IMR-90 (cell line): ENCODE measurements around the gene TPP1.

Experiments
- CHD1 ChIP-seq: IDR thresholded peaks from 2 replicates; pipeline ENCODE4 v1.6.1; 2012; ENCODE audit warnings: low read depth, low read length, improper control_type of control experiment
- CTCF ChIP-seq: conservative IDR thresholded peaks from 2 replicates; pipeline ENCODE4 v1.5.1; 2012; ENCODE audit warnings: mild to moderate bottlenecking, low read depth, low read length, improper control_type of control experiment
- ELK1 ChIP-seq: fragments of 150-350 bp; IDR thresholded peaks from 2 replicates; pipeline ENCODE4 v1.6.1; 2016; ENCODE audit warnings: low read depth, mild to moderate bottlenecking, low read length, moderate library complexity, borderline replicate concordance
- FOS ChIP-seq: fragments of 150-350 bp; IDR thresholded peaks from 2 replicates; pipeline ENCODE4 v1.6.1; 2016; ENCODE audit warnings: low read depth, low read length
- MAZ ChIP-seq: IDR thresholded peaks from 2 replicates; pipeline ENCODE4 v1.6.1; 2012; ENCODE audit warnings: low read depth, mild to moderate bottlenecking, low read length, improper control_type of control experiment, moderate library complexity, borderline replicate concordance
- NFE2L2 ChIP-seq: fragments of 150-350 bp; IDR thresholded peaks from 2 replicates; pipeline ENCODE4 v1.6.1; 2016; ENCODE audit warnings: low read depth, mild to moderate bottlenecking, low read length
- POLR2A ChIP-seq: IDR thresholded peaks from 2 replicates; pipeline ENCODE4 v1.6.1; 2012; ENCODE audit warnings: mild to moderate bottlenecking, low read depth, low read length
- RAD21 ChIP-seq: IDR thresholded peaks from 2 replicates; pipeline ENCODE4 v1.6.1; 2012; ENCODE audit warnings: low read length, improper control_type of control experiment
- RCOR1 ChIP-seq: IDR thresholded peaks from 2 replicates; pipeline ENCODE4 v1.6.1; 2012; ENCODE audit warnings: mild to moderate bottlenecking, low read length, improper control_type of control experiment; ENCODE audit not compliant: insufficient replicate concordance
- SMC3 ChIP-seq: fragments of 150-350 bp; IDR thresholded peaks from 2 replicates; pipeline ENCODE4 v1.6.1; 2016; ENCODE audit warnings: low read depth, mild to moderate bottlenecking, antibody characterized with exemption, low read length, moderate library complexity
- USF2 ChIP-seq: fragments of 150-350 bp; IDR thresholded peaks from 2 replicates; pipeline ENCODE4 v1.6.1; 2017; ENCODE audit warnings: mild to moderate bottlenecking, antibody characterized with exemption, low read length, low read depth

- TF ChIP-seq USF2 (no peak), CTCF (no peak), SMC3 (no peak), POLR2A (no peak), RCOR1 (no peak), NFE2L2 (no peak), RAD21 (no peak), FOS (no peak), ELK1 (no peak), MAZ (no peak), CHD1 (no peak)
Measured at GRCh38 chr11:6653097-6653496, 33.9 kb upstream of the TPP1 start.
